ENCODE data around the gene EFCAB12.

DNA sequence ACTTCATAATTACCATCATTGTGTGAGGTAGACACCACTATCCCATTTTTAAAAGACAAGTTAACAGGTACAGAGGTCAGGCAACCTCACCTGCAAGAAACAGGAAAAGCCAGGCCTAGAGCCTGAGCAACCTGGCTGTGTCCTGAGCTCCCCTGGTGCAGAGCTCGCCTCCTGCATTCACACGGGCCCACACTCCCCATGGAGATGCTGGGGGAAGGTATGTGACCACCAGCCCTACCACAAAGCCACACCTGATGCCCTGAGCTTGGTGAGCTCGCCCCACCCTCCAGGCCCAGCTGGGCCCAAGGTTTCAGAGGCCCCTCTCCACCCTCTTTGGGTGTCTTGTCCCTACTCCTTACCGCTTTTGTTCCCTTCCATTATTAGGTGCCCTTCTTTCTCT is 1.2 kb upstream of the EFCAB12 start:
- TF ChIP-seq, protein P1, sequence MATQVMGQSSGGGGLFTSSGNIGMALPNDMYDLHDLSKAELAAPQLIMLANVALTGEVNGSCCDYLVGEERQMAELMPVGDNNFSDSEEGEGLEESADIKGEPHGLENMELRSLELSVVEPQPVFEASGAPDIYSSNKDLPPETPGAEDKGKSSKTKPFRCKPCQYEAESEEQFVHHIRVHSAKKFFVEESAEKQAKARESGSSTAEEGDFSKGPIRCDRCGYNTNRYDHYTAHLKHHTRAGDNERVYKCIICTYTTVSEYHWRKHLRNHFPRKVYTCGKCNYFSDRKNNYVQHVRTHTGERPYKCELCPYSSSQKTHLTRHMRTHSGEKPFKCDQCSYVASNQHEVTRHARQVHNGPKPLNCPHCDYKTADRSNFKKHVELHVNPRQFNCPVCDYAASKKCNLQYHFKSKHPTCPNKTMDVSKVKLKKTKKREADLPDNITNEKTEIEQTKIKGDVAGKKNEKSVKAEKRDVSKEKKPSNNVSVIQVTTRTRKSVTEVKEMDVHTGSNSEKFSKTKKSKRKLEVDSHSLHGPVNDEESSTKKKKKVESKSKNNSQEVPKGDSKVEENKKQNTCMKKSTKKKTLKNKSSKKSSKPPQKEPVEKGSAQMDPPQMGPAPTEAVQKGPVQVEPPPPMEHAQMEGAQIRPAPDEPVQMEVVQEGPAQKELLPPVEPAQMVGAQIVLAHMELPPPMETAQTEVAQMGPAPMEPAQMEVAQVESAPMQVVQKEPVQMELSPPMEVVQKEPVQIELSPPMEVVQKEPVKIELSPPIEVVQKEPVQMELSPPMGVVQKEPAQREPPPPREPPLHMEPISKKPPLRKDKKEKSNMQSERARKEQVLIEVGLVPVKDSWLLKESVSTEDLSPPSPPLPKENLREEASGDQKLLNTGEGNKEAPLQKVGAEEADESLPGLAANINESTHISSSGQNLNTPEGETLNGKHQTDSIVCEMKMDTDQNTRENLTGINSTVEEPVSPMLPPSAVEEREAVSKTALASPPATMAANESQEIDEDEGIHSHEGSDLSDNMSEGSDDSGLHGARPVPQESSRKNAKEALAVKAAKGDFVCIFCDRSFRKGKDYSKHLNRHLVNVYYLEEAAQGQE (IDR thresholded peaks at IDR 0.05; ENCODE audit: low read depth), result no peak
- TF ChIP-seq ZBTB7A (IDR thresholded peaks at IDR 0.05; ENCODE audit: low read depth), result no peak
- TF ChIP-seq EP300 (IDR thresholded peaks at IDR 0.05; ENCODE audit: borderline replicate concordance), result no peak
- TF ChIP-seq TAF1 (IDR thresholded peaks at IDR 0.05; ENCODE audit: low read depth), result no peak
- TF ChIP-seq, protein P2, sequence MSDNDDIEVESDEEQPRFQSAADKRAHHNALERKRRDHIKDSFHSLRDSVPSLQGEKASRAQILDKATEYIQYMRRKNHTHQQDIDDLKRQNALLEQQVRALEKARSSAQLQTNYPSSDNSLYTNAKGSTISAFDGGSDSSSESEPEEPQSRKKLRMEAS (IDR thresholded peaks at IDR 0.05), result no peak
